NCI-H146 treated with DMSO at 0.1 percent for 48 hours (cell line): ENCODE results near the gene TRIO.
"Not testable (repeated sequence)": the region's sequence is repeated elsewhere in the genome, so short reads cannot be mapped to it uniquely, and the experiment has no call there.

Experiments
- DNase-seq: peaks from one replicate; lab custom pipeline; 2025; ENCODE audit not compliant: unreplicated experiment; lab: John Stamatoyannopoulos, UW

The TRIO gene

GRCh38 chr5:14207428-14207827 is 64.3 kb downstream of the TRIO start:
- not testable (repeated sequence) for DNase-seq

- DNase-seq = no peak
Measured at GRCh38 chr5:14208071-14209021, 65.2 kb downstream of the TRIO start.

GRCh38 chr5:14209222-14209822 is 66.2 kb downstream of the TRIO start:
- no peak for DNase-seq

- DNase-seq = no peak
Measured at GRCh38 chr5:14209836-14210235, 66.7 kb downstream of the TRIO start.

- no peak for DNase-seq
Measured at GRCh38 chr5:14210729-14211128, 67.6 kb downstream of the TRIO start.

GRCh38 chr5:14211818-14212803 is 69.0 kb downstream of the TRIO start:
- no peak for DNase-seq

GRCh38 chr5:14212838-14213237 is 69.7 kb downstream of the TRIO start:
- no peak for DNase-seq

- DNase-seq = no peak
Measured at GRCh38 chr5:14213253-14213652, 70.1 kb downstream of the TRIO start.

GRCh38 chr5:14213813-14214585 is 70.9 kb downstream of the TRIO start:
- peak; percentile 38 for DNase-seq

GRCh38 chr5:14215901-14216300 is 72.8 kb downstream of the TRIO start:
- no peak for DNase-seq

- DNase-seq = no peak
Measured at GRCh38 chr5:14216372-14216771, 73.2 kb downstream of the TRIO start.

- no peak for DNase-seq
Measured at GRCh38 chr5:14216902-14217301, 73.8 kb downstream of the TRIO start.

GRCh38 chr5:14217587-14217986 is 74.4 kb downstream of the TRIO start:
- DNase-seq = no peak

GRCh38 chr5:14218011-14218410 is 74.9 kb downstream of the TRIO start:
- DNase-seq = no peak

GRCh38 chr5:14218480-14218879 is 75.3 kb downstream of the TRIO start:
- no peak for DNase-seq

- no peak for DNase-seq
Measured at GRCh38 chr5:14218897-14219573, 75.9 kb downstream of the TRIO start.

- DNase-seq = no peak
Measured at GRCh38 chr5:14219800-14220512, 76.8 kb downstream of the TRIO start.

- DNase-seq = no peak
Measured at GRCh38 chr5:14220642-14221041, 77.5 kb downstream of the TRIO start.

- DNase-seq = no peak
Measured at GRCh38 chr5:14221732-14222131, 78.6 kb downstream of the TRIO start.
